ENCODE measurements around the gene PRKN.

DNA sequence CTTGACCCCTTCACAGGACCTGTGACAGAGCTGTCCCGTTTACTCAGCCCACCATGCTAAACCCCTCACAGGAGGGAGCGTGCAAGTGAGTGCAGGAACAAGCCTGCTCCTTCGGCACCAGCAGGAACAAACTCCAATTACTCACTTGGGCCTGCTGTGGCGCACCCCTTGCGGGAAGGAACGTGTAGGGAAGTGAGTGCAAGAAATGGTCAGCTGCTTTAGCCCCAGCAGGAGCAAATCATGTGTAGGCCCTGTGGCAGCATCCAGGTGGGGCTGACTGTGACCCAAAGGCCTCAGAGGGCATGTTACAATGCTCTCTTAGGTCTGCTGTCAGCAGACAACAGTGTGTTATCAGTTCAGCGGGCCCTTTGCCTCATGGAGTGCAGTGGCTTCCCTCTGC is 574.4 kb downstream of the PRKN start:
- TF ChIP-seq CTCF (tag by site-specific recombination; IDR thresholded peaks at IDR 0.05) (no peak), KLF7 (tag by site-specific recombination; IDR thresholded peaks at IDR 0.05; ENCODE audit: borderline replicate concordance) (no peak), ZSCAN18 (tag by site-specific recombination; IDR thresholded peaks at IDR 0.05) (no peak), ZNF501 (tag by site-specific recombination; IDR thresholded peaks at IDR 0.05) (no peak), ZNF24 (tag by site-specific recombination; IDR thresholded peaks at IDR 0.05) (no peak), FEZF1 (tag by site-specific recombination; IDR thresholded peaks at IDR 0.05) (no peak), ZNF133 (tag by site-specific recombination; IDR thresholded peaks at IDR 0.05) (no peak)
